AG09319 (cell line): ENCODE measurements around the gene THY1.

Source experiments
- DNase-seq: peaks from one replicate; pipeline ENCODE4 v3.0.0-alpha.2; 2010; ENCODE audit warnings: low read depth; ENCODE audit errors: extremely low read depth
- CTCF ChIP-seq: IDR thresholded peaks from 2 replicates; pipeline ENCODE4 v1.5.1; 2011; ENCODE audit warnings: low read depth, mild to moderate bottlenecking, inconsistent platforms, low read length, moderate library complexity

Gene THY1

GRCh38 chr11:119375337-119376196 is 47.4 kb downstream of the THY1 start:
- no peak for TF ChIP-seq CTCF
- DNase-seq = no peak

- TF ChIP-seq CTCF = no peak
- DNase-seq = no peak
Measured at GRCh38 chr11:119374632-119375336, 48.2 kb downstream of the THY1 start.

GRCh38 chr11:119373921-119374631 is 48.9 kb downstream of the THY1 start:
- no peak for DNase-seq

GRCh38 chr11:119373059-119373920 is 49.7 kb downstream of the THY1 start:
- TF ChIP-seq CTCF = no peak
- no peak for DNase-seq

More at GRCh38 chr11:119373921-119374631, 48.9 kb downstream of the THY1 start:
- TF ChIP-seq CTCF = peak; percentile 93

GRCh38 chr11:119372260-119373058 is 50.5 kb downstream of the THY1 start:
- no peak for DNase-seq
- no peak for TF ChIP-seq CTCF

GRCh38 chr11:119371778-119372182 is 51.2 kb downstream of the THY1 start:
- no peak for TF ChIP-seq CTCF
- no peak for DNase-seq
